GM21526 (cell line): ENCODE results near the gene P2RX4.
"Not testable (repeated sequence)": the region's sequence is repeated elsewhere in the genome, so short reads cannot be mapped to it uniquely, and the experiment has no call there.

Experiments used
- ATAC-seq: cut with Tn5 transposase; IDR thresholded peaks from one replicate; pipeline ENCODE4 v1.9.1; 2021; ENCODE audit warnings: moderate library complexity; ENCODE audit not compliant: unreplicated experiment, low FRiP score

P2RX4 gene

GRCh38 chr12:121188227-121188626 is 21.7 kb upstream of the P2RX4 start:
- ATAC-seq: no peak

GRCh38 chr12:121189131-121189530 is 20.8 kb upstream of the P2RX4 start:
- no peak for ATAC-seq

- no peak for ATAC-seq
Measured at GRCh38 chr12:121189619-121190155, 20.2 kb upstream of the P2RX4 start.

- ATAC-seq: no peak
Measured at GRCh38 chr12:121190523-121191031, 19.4 kb upstream of the P2RX4 start.

GRCh38 chr12:121191151-121191550 is 18.8 kb upstream of the P2RX4 start:
- ATAC-seq: no peak

- no peak for ATAC-seq
Measured at GRCh38 chr12:121196902-121197301, 13.0 kb upstream of the P2RX4 start.

- no peak for ATAC-seq
Measured at GRCh38 chr12:121198949-121199348, 11.0 kb upstream of the P2RX4 start.

- not testable (repeated sequence) for ATAC-seq
Measured at GRCh38 chr12:121201140-121201539, 8.8 kb upstream of the P2RX4 start.

- no peak for ATAC-seq
Measured at GRCh38 chr12:121202407-121203355, 7.2 kb upstream of the P2RX4 start.

- no peak for ATAC-seq
Measured at GRCh38 chr12:121203482-121203881, 6.4 kb upstream of the P2RX4 start.

- no peak for ATAC-seq
Measured at GRCh38 chr12:121205491-121205890, 4.4 kb upstream of the P2RX4 start.

GRCh38 chr12:121208571-121208970 is 1.4 kb upstream of the P2RX4 start:
- ATAC-seq: not testable (repeated sequence)

- ATAC-seq: no peak
Measured at GRCh38 chr12:121209221-121209620, 708 bp upstream of the P2RX4 start.

GRCh38 chr12:121212875-121213274 is 2.9 kb downstream of the P2RX4 start:
- no peak for ATAC-seq

GRCh38 chr12:121214166-121214777 is 4.3 kb downstream of the P2RX4 start:
- ATAC-seq: no peak

GRCh38 chr12:121214855-121215745 is 5.2 kb downstream of the P2RX4 start:
- ATAC-seq: no peak

GRCh38 chr12:121216102-121216501 is 6.2 kb downstream of the P2RX4 start:
- ATAC-seq: no peak

GRCh38 chr12:121217063-121217462 is 7.1 kb downstream of the P2RX4 start:
- ATAC-seq: no peak

GRCh38 chr12:121217761-121218160 is 7.8 kb downstream of the P2RX4 start:
- no peak for ATAC-seq

- no peak for ATAC-seq
Measured at GRCh38 chr12:121218588-121219352, 8.8 kb downstream of the P2RX4 start.
